ENCODE data around the gene CD58.
"Not testable (repeated sequence)": the region's sequence is repeated elsewhere in the genome, so short reads cannot be mapped to it uniquely, and the experiment has no call there.

Gene CD58

DNA sequence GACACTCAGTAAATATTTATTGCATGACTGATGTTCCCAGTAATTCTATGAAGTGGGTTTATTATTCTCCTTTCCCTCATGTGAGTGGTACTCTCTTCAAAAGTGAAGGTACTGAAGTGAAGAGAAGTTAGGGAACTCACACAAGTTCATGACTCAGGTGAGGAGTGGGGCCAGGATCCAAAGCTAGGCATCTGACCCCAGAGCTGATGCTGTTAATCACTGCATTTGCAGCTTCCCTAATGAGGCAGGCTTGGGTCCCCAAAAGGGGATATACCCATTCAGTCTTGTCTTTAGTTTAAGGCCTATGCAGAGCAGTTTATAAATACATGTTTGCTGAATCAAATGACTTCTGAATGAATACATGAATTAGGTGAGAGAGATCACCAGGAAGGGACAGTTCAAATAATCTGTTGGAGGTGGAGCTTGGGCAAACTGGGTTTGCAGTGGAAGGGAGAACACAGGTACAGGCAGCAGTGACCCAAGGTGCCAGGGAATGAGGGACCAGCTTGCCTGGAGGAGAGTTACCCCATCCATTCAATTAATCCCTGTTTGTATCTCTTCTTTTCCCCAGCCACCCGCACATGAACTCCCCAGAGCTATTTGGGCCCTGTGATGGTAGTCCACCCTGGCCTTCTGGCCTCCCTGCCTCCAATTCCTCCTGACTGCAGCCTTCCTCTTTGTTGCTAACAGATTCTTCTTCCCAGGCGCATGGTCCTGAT lies 2.0 kb downstream of the CD58 start:
- Mint-ChIP-seq H3K4me1 (ENCODE audit: low read depth) (peaks cover 76% of the 10 kb centered on the region), H3K36me3 (ENCODE audit: low read depth) (peaks cover 35% of the 10 kb centered on the region), H3K27ac (peak overlapping the region; percentile 95), H3K27me3 (peaks cover 5% of the 10 kb centered on the region), H3K9me3 (peaks cover 5% of the 10 kb centered on the region), H3K4me3 (peak overlapping the region; percentile 93)
- DNase-seq, result no peak

DNA sequence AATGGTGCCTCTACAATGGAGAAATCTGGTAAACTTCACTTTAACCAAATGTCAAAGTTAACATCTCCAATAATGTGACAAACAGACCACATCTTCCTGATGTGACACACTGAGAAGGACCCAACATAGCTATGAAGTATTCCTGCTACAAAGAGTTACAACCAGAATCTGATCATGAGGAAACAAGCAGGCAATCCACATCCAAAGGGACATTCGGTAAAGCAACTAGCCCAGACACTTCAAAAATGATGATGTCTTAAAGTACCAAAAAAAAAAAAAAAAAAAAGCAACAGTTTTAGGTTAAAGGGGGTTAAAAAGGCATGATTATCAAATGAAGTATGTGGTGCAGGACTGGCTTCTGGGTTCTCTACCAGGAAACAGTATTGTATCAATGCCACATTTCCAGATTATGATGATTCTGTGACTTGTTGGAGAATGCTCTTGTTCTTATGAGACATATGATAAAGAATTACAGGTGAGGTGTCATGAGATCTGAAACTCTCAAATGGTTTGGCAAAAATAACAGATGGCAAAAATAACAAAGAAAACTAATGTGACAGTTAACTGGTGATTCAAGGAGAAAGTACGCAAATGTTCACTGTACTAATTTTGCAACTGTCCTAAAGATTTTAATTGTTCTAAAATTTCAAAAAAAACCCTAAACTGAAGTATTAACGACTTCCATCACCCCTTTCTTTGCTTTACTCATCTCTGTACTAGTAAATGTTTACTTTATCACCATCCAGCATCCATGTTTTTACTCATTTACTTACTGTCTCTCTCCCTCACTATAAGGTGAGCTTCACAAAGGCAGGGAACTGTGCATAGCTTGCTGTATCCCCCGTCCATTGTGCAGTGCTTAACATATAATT lies 2.8 kb downstream of the CD58 start:
- peaks cover 7% of the 10 kb centered on the region for H3K9me3 Mint-ChIP-seq
- H3K36me3 Mint-ChIP-seq (ENCODE audit: low read depth), result peaks cover 43% of the 10 kb centered on the region
- H3K4me3 Mint-ChIP-seq, result peak overlapping the region; percentile 93
- no peak for DNase-seq
- peaks cover 71% of the 10 kb centered on the region for H3K4me1 Mint-ChIP-seq (ENCODE audit: low read depth)
- peak overlapping the region; percentile 95 for H3K27ac Mint-ChIP-seq
- peaks cover 5% of the 10 kb centered on the region for H3K27me3 Mint-ChIP-seq

DNA sequence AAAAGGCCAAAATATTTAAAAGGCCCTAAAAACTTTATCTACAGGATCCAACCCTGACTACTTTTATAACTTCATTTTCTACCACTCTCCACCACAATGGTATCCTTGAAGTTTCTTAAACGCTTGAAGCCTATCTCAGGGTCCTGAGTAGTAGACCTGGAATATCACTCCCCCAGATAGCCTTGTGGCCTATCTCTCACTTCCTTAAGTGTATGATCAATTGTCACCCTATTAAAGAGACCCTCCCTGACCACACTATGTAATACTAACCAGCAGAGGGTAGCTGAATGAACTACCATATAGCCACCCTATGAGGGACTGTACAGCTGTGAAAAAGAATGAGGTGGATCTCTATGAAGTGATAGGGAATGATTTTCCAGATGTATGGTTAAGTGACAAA lies 5.6 kb downstream of the CD58 start:
- peaks cover 13% of the 10 kb centered on the region for H3K9me3 Mint-ChIP-seq
- no peak overlapping the region for H3K4me3 Mint-ChIP-seq
- no peaks in the 10 kb centered on the region for H3K27me3 Mint-ChIP-seq
- H3K27ac Mint-ChIP-seq, result peak overlapping the region; percentile 1
- no peak for DNase-seq
- H3K4me1 Mint-ChIP-seq (ENCODE audit: low read depth), result peaks cover 79% of the 10 kb centered on the region
- H3K36me3 Mint-ChIP-seq (ENCODE audit: low read depth), result peaks cover 55% of the 10 kb centered on the region

DNA sequence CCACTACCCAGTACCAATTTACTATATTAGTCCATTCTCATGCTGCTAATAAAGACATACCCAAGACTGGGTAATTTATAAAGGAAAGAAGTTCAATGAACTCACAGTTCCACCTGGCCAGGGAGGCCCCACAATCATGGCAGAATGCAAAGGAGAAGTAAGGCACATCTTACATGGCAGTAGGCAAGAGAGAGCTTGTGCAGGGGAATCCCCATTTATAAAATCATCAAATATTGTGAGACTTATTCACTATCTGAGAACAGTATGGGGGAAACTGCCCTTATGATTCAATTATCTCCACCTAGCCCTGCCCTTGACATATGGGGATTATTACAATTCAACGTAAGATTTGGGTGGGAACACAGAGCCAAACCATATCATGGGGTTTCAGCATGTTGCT lies 6.4 kb downstream of the CD58 start:
- no peak overlapping the region for H3K4me3 Mint-ChIP-seq
- DNase-seq, result no peak
- H3K36me3 Mint-ChIP-seq (ENCODE audit: low read depth), result peaks cover 51% of the 10 kb centered on the region
- no peaks in the 10 kb centered on the region for H3K27me3 Mint-ChIP-seq
- peaks cover 77% of the 10 kb centered on the region for H3K4me1 Mint-ChIP-seq (ENCODE audit: low read depth)
- peaks cover 13% of the 10 kb centered on the region for H3K9me3 Mint-ChIP-seq
- H3K27ac Mint-ChIP-seq, result no peak overlapping the region

DNA sequence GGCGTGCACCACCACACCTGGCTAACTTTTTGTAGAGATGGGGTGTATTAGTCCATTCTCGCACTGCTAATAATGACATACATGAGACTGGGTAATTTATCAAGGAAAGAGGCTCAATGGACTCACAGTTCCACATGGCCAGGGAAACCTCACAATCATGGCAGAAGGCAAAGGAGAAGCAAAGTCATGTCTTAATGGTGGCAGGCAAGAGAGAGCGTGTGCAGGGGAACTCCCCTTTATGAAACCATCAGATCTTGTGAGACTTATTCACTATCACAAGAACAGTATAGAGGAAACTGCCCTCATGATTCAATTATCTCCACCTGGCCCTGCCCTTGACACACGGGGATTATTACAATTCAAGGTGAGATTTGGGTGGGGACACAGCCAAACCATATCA lies 8.4 kb downstream of the CD58 start:
- Mint-ChIP-seq H3K4me1 (ENCODE audit: low read depth) (peaks cover 78% of the 10 kb centered on the region), H3K9me3 (peaks cover 13% of the 10 kb centered on the region), H3K36me3 (ENCODE audit: low read depth) (peaks cover 54% of the 10 kb centered on the region)
- DNase-seq, H3K27me3 Mint-ChIP-seq, H3K27ac Mint-ChIP-seq, H3K4me3 Mint-ChIP-seq: not testable (repeated sequence)

DNA sequence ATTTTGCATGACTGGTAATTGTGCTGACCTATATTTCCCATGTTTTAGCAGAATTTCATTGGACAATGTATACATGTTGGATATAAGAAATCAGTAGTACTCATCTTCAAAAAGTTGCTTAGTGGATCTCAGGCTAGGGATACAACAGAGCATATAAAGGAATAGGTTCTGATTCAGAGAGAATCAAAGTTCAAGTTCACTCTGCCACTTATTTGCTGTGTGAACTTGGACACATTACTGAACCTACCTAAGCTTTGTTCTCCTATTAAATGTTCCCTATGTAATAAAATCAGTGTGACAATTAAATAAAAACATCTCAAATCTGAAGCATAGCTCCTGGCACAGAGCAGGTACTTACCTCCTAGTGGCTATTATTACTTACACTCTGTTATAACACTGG lies 9.3 kb downstream of the CD58 start:
- Mint-ChIP-seq H3K36me3 (ENCODE audit: low read depth) (peaks cover 58% of the 10 kb centered on the region), H3K9me3 (peaks cover 13% of the 10 kb centered on the region), H3K4me1 (ENCODE audit: low read depth) (peaks cover 83% of the 10 kb centered on the region), H3K4me3 (no peak overlapping the region), H3K27ac (no peak overlapping the region), H3K27me3 (no peaks in the 10 kb centered on the region)
- no peak for DNase-seq

DNA sequence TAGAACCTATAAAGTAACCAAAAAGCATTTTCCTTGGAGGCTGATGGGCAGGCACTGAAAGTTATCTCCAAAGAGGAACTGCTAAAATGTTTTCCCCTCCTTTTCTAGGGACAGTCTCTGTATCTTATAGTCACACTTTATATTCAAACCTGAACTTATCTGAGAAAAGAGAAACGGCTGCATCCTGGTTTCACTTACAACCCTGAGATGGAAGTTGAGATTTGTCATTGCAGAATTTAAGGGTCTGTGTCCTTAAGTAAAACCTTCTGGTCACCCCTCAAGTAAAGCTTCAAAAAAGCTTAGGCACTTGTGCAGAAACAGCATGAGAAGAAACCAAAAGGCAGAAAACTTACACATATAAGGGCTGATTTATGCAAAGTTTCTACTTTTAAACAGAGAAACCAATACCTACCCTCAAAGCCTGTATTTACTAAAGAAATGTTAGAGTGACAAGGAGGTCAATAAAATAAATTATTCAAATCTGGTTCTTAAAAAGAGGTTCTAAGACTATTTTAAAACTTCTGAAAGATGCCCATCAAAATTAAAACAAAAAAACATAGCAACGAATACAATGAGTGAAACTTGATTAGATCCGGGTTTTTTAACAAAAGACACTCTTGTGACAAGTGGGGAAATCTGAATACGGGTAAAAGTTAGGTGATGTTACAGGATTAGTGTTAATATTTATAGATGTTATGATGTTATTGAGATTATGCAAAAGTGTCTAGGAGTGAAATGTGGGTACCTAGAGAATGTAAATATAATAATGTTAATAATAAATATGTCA lies 9.9 kb downstream of the CD58 start:
- H3K36me3 Mint-ChIP-seq (ENCODE audit: low read depth), result peaks cover 53% of the 10 kb centered on the region
- no peak for DNase-seq
- peaks cover 13% of the 10 kb centered on the region for H3K9me3 Mint-ChIP-seq
- H3K27ac Mint-ChIP-seq, result peak overlapping the region; percentile 41
- H3K4me1 Mint-ChIP-seq (ENCODE audit: low read depth), result peaks cover 83% of the 10 kb centered on the region
- peak overlapping the region; percentile 32 for H3K4me3 Mint-ChIP-seq
- no peaks in the 10 kb centered on the region for H3K27me3 Mint-ChIP-seq

DNA sequence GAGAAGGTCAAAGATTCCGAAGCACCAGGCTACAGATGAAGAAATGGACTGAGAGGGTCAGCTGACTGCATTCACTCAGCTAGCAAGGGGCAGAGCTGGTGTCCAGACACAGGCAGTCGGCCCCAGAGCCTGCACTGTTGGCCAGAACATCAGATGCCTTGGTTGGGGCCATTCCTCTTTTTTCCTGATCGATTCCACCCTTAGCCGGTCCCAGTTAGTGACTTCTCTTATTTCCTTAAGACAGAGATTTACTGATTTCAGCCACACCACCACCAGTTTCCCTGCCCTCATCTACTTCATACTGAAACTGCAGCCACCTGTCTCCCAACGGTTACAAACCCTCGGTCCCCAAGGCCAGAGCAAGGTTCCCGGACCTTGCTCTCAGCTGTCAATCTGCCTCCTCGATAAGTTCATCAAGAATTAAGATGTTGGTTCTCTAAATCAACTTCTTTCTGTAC lies 11.5 kb downstream of the CD58 start:
- Mint-ChIP-seq H3K27me3 (no peaks in the 10 kb centered on the region), H3K27ac (peak overlapping the region; percentile 79), H3K9me3 (peaks cover 12% of the 10 kb centered on the region), H3K36me3 (ENCODE audit: low read depth) (peaks cover 46% of the 10 kb centered on the region), H3K4me1 (ENCODE audit: low read depth) (peaks cover 85% of the 10 kb centered on the region), H3K4me3 (peak overlapping the region; percentile 24)
- DNase-seq, result no peak

DNA sequence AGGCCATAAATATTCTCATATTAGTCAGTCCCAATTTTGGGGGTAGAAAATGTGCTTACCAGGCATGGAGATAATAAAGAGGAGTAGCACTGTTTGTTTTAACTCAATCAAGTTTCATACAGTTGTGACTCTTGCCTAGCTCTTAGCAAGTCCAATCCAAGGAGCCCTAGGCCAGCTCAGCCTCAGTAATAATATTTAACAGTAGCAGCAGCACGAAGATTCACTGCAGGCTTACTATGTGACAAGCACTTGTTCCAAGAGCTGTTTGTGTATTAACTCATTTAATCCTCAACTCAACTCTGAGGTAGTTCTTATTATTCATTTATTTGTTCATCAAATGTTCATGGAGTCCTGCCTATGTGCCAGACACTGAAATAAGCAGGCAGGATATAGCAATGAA lies 12.3 kb downstream of the CD58 start:
- no peak overlapping the region for H3K4me3 Mint-ChIP-seq
- DNase-seq, result no peak
- H3K27me3 Mint-ChIP-seq, result no peaks in the 10 kb centered on the region
- H3K4me1 Mint-ChIP-seq (ENCODE audit: low read depth), result peaks cover 83% of the 10 kb centered on the region
- peak overlapping the region; percentile 95 for H3K27ac Mint-ChIP-seq
- H3K9me3 Mint-ChIP-seq, result peaks cover 6% of the 10 kb centered on the region
- H3K36me3 Mint-ChIP-seq (ENCODE audit: low read depth), result peaks cover 41% of the 10 kb centered on the region

DNA sequence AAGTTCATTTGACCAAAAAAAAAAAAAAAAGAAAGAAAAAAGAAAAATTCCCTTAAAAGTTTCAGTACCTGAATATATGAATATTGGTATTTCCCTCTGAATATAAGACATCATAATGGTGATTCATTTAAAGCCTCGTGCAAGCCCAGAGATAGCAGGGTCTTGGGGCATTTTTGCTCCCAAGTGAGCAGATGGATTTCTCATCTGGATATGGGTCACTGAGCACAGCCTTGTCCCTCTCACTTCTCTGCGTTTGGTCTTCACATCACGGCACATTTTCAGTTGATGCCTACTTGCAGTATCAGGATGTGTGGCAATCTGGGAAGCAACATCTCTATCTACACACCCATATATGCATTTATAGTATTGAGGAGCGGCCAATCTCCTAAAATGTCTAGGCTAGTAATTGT lies 12.7 kb downstream of the CD58 start:
- peaks cover 86% of the 10 kb centered on the region for H3K4me1 Mint-ChIP-seq (ENCODE audit: low read depth)
- no peaks in the 10 kb centered on the region for H3K27me3 Mint-ChIP-seq
- peak overlapping the region; percentile 40 for H3K4me3 Mint-ChIP-seq
- H3K36me3 Mint-ChIP-seq (ENCODE audit: low read depth), result peaks cover 40% of the 10 kb centered on the region
- DNase-seq, result no peak
- peaks cover 6% of the 10 kb centered on the region for H3K9me3 Mint-ChIP-seq
- peak overlapping the region; percentile 95 for H3K27ac Mint-ChIP-seq

DNA sequence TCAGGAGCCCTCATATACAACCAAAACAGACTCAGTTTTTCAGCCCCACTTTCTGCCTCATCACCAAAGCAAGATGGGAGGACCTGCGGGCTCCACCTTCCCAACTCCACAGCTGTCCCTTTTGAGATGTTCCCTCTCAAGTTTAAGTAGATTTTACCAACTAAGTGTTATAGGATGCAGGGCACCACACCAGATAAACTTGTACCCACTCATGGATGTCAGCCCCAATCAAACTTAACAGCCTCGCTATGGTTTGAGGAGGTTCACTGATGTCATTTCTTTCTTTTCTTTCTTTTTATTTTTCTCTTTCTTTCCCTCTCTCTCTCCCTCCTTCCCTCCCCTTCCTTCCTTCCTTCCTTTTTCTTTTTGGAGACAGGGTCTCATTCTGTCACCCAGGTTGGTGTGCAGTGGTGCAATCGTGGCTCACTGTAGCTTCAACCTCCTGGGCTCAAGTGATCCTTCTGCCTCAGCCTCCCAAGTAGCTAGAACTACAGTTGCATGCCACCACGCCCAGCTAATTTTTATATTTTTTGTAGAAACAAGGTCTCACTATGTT lies 13.4 kb downstream of the CD58 start:
- DNase-seq, result no peak
- H3K9me3 Mint-ChIP-seq, result peaks cover 1% of the 10 kb centered on the region
- no peaks in the 10 kb centered on the region for H3K27me3 Mint-ChIP-seq
- peaks cover 35% of the 10 kb centered on the region for H3K36me3 Mint-ChIP-seq (ENCODE audit: low read depth)
- H3K4me1 Mint-ChIP-seq (ENCODE audit: low read depth), result peaks cover 82% of the 10 kb centered on the region
- peak overlapping the region; percentile 95 for H3K27ac Mint-ChIP-seq
- H3K4me3 Mint-ChIP-seq, result peak overlapping the region; percentile 40

DNA sequence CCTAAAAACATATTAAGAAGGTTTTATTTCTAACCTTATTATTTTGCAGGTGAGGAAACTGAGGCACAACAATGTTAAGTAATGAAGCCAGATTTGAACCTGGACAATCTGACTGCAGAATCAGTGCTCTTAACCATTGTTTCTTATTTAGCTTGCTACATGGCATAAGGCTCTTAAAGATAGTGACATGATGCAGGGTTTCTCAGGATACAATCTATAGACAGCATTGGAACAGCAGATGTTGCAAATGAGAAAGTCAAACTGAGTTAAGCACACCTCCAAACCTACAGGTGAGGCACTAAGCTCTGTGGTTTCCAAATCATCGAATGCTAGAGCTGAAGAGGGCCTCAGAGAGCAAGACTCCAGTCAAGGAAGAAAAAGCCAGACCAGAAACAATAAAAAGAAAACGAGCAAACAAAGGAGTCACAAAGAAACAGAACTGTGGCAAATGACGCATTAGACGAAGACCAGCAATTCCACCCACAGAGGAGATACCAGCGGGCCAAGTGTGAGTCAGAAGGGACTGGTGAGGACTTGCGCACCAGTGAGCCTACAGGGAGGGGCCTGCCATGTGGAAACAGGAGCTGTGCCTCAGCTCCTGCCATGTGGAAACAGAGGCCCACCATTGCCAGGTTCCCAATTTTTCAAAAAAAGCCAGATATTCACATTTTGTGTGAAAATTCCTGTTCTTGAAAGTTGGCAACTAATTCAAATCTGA lies 14.4 kb downstream of the CD58 start:
- H3K4me1 Mint-ChIP-seq (ENCODE audit: low read depth), result peaks cover 81% of the 10 kb centered on the region
- no peaks in the 10 kb centered on the region for H3K9me3 Mint-ChIP-seq
- H3K4me3 Mint-ChIP-seq, result peak overlapping the region; percentile 18
- H3K36me3 Mint-ChIP-seq (ENCODE audit: low read depth), result peaks cover 38% of the 10 kb centered on the region
- H3K27ac Mint-ChIP-seq, result peak overlapping the region; percentile 95
- H3K27me3 Mint-ChIP-seq, result no peaks in the 10 kb centered on the region
- DNase-seq, result peak; percentile 72

DNA sequence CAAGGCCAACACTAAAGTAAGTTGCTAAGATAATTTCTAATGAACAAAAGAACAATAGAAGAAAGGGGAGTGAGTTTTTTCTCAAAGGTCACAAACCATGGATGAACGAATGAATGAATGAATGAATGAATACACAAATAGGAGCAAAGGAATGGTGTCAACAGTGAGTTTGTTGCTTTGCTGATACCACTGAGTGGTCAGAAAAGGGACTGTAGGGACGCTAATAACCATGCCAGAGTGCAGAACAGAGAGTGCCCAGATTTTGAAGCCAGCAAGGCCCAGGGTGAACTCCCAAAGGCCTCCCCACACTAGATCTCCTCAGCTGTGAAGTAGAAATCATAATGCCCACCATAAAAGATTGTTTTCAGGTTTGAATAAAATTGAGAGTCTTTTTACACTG lies 15.9 kb downstream of the CD58 start:
- no peak for DNase-seq
- peak overlapping the region; percentile 48 for H3K27ac Mint-ChIP-seq
- peaks cover 80% of the 10 kb centered on the region for H3K4me1 Mint-ChIP-seq (ENCODE audit: low read depth)
- no peaks in the 10 kb centered on the region for H3K9me3 Mint-ChIP-seq
- H3K4me3 Mint-ChIP-seq, result no peak overlapping the region
- peaks cover 43% of the 10 kb centered on the region for H3K36me3 Mint-ChIP-seq (ENCODE audit: low read depth)
- no peaks in the 10 kb centered on the region for H3K27me3 Mint-ChIP-seq

Data from activated T-cell treated with anti-CD3 and anti-CD28 coated beads, Interleukin-2, amount 50 U/mL, for 24 hours (primary cell).